Endothelial cell of umbilical vein (primary cell): ENCODE results near the gene BCL3. TPM values are rescaled to one million over a fixed set of nuclear protein-coding genes. Genes with fewer than 3 reads are reported as not detected.

Source experiments
- BruUV-seq: library from RNA; stranded (reverse); fragments of 400-500 nt; replicated peaks from 2 replicates; lab custom pipeline; 2021; lab: Mats Ljungman, UMichigan
- CTCF ChIA-PET: fragments of 300-600, 350-600 bp; sonication (Branson Sonifier 250); formaldehyde crosslinking; loops from one replicate; lab custom pipeline; 2021; ENCODE audit warnings: antibody characterized with exemption, inconsistent platforms; lab: Charles Lee
- POLR2A ChIA-PET: fragments of 300-600, 350-600 bp; sonication (Branson Sonifier 250); formaldehyde crosslinking; loops from one replicate; lab custom pipeline; 2021; ENCODE audit warnings: antibody characterized with exemption, inconsistent platforms; lab: Charles Lee
- DNase-seq: peaks from one replicate; pipeline ENCODE4 v3.0.0-alpha.2; 2011; ENCODE audit warnings: low read depth, low spot score
- FAIRE-seq: peaks from 2 replicates; lab custom pipeline; 2011; peaks lifted over from hg19 to GRCh38; lab: Jason Lieb, UNC
- H2AFZ ChIP-seq: 2 replicates; pipeline ENCODE4 v1.6.0; 2012; ENCODE audit warnings: low read depth, low read length, control low read depth, inconsistent platforms
- H3K27ac ChIP-seq: 2 replicates; pipeline ENCODE4 v1.5.1; 2011; ENCODE audit warnings: low read depth, mild to moderate bottlenecking, control low read depth, low read length, moderate library complexity; ENCODE audit not compliant: insufficient read depth
- H3K27me3 ChIP-seq, 2 experiments: 2 replicates each; pipeline versions ENCODE4 v1.6.0 to v1.6.1; 2011; ENCODE audit warnings: low read length in 2 of 2, mixed read lengths in 1 of 2; ENCODE audit not compliant: control insufficient read depth in 2 of 2, insufficient read depth in 2 of 2
- H3K36me3 ChIP-seq, 2 experiments: 2 replicates in 1 of 2; 3 replicates in 1 of 2; pipeline ENCODE4 v1.5.1; 2011; ENCODE audit warnings: low read length in 2 of 2, mild to moderate bottlenecking in 1 of 2, moderate library complexity in 1 of 2; ENCODE audit not compliant: control insufficient read depth in 2 of 2, insufficient read depth in 2 of 2; ENCODE audit errors: extremely low read depth in 1 of 2
- H3K4me1 ChIP-seq: 3 replicates; pipeline ENCODE4 v1.5.1; 2011; ENCODE audit warnings: mild to moderate bottlenecking, low read length; ENCODE audit not compliant: control insufficient read depth, insufficient read depth; ENCODE audit errors: extremely low read depth
- H3K4me2 ChIP-seq: 2 replicates; pipeline ENCODE4 v1.6.1; 2011; ENCODE audit warnings: low read length, control low read depth, mixed read lengths; ENCODE audit not compliant: insufficient read depth
- H3K4me3 ChIP-seq, 3 experiments: fragments of 200-600 bp in 1 of 3; sonication (generic), shearing (Covaris generic) in 1 of 3; replicated peaks in 1 of 3; 2 replicates each; pipeline ENCODE4 v1.5.1; 2011 to 2016; ENCODE audit warnings: control low read depth in 3 of 3, low read length in 3 of 3, mild to moderate bottlenecking in 2 of 3, inconsistent platforms in 1 of 3, low read depth in 1 of 3, moderate library complexity in 1 of 3; ENCODE audit not compliant: insufficient read depth in 1 of 3
- H3K79me2 ChIP-seq: 2 replicates; pipeline ENCODE4 v1.6.0; 2012; ENCODE audit warnings: low read length, inconsistent platforms; ENCODE audit not compliant: control insufficient read depth, insufficient read depth
- H3K9ac ChIP-seq: replicated peaks from 2 replicates; pipeline ENCODE3; 2011; ENCODE audit warnings: low read length, control low read depth; ENCODE audit not compliant: insufficient read depth; ENCODE audit errors: extremely low read depth
- H3K9me1 ChIP-seq: replicated peaks from 3 replicates; pipeline ENCODE4 v1.6.0; 2011; ENCODE audit warnings: mild to moderate bottlenecking, low read length; ENCODE audit not compliant: control insufficient read depth, insufficient read depth; ENCODE audit errors: extremely low read depth
- H3K9me3 ChIP-seq: replicated peaks from 2 replicates; pipeline ENCODE4 v1.5.1; 2012; ENCODE audit warnings: low read length, inconsistent platforms; ENCODE audit not compliant: control insufficient read depth, insufficient read depth
- H4K20me1 ChIP-seq: replicated peaks from 2 replicates; pipeline ENCODE3; 2011; ENCODE audit warnings: mild to moderate bottlenecking, low read length; ENCODE audit not compliant: control insufficient read depth, insufficient read depth; ENCODE audit errors: extremely low read depth
- EZH2 ChIP-seq: IDR thresholded peaks from 2 replicates; pipeline ENCODE4 v1.6.1; 2012; ENCODE audit warnings: borderline replicate concordance, low read depth, mild to moderate bottlenecking, moderate library complexity, low read length, inconsistent platforms; ENCODE audit not compliant: severe bottlenecking
- FOS ChIP-seq: IDR thresholded peaks from 2 replicates; pipeline ENCODE4 v1.6.1; 2011; ENCODE audit warnings: mild to moderate bottlenecking, low read length, moderate library complexity, borderline replicate concordance; ENCODE audit not compliant: insufficient read depth
- GATA2 ChIP-seq: IDR thresholded peaks from 2 replicates; pipeline ENCODE4 v1.7.0; 2011; ENCODE audit warnings: low read depth, mild to moderate bottlenecking, moderate library complexity, mixed read lengths, low read length; ENCODE audit not compliant: insufficient read length, insufficient read depth
- JUN ChIP-seq: IDR thresholded peaks from 2 replicates; pipeline ENCODE4 v1.6.1; 2011; ENCODE audit warnings: borderline replicate concordance, low read depth; ENCODE audit not compliant: insufficient read length, insufficient read depth
- POLR2A ChIP-seq: IDR thresholded peaks from 2 replicates; pipeline ENCODE4 v1.6.1; 2012; ENCODE audit warnings: low read depth, mild to moderate bottlenecking, control low read depth, low read length
- POLR2AphosphoS5 ChIP-seq: IDR thresholded peaks from 2 replicates; pipeline ENCODE4 v1.6.1; 2012; ENCODE audit warnings: low read depth, mild to moderate bottlenecking, control low read depth, low read length, moderate library complexity; ENCODE audit not compliant: insufficient read depth
- dilution Hi-C: fragments of 300-500 bp; cut with MboI; formaldehyde crosslinking; loops from one replicate; pipeline ENCODE4 v1.15.0; 2019; ENCODE audit warnings: low sequenced_read_pairs; ENCODE audit not compliant: extremely low pct_ligation_motif_present
- intact Hi-C: fragments of 100-400 bp; cut with micrococcal nuclease; formaldehyde crosslinking; loops from one replicate; pipeline ENCODE4 v1.10.0; 2022
- polyA plus RNA-seq, 4 experiments: library from polyadenylated mRNA; depleted of rRNA in 3 of 4; stranded (reverse) in 3 of 4; unstranded in 1 of 4; fragments of >200 nt; gene quantifications; 2 replicates each; pipeline versions ENCODE4 v1.2.1 to v1.2.3, GENCODE V29; 2011 to 2012; ENCODE audit warnings: missing spikeins in 1 of 4
- total RNA-seq: library from RNA; stranded (reverse); gene quantifications from 2 replicates; pipeline ENCODE4 v1.2.3, GENCODE V29; 2021
- TF ChIP-seq, protein P1 (sequence below): IDR thresholded peaks from 2 replicates; pipeline ENCODE4 v1.6.1; 2011; ENCODE audit not compliant: insufficient read depth, insufficient read length
- TF ChIP-seq, protein P2 (sequence below), 2 donors: IDR thresholded peaks; 1 replicate in 1 of 2; 2 replicates in 1 of 2; pipeline ENCODE4 v1.5.1; 2011; ENCODE audit warnings: low read length in 2 of 2, mild to moderate bottlenecking in 2 of 2, moderate library complexity in 2 of 2, control low read depth in 1 of 2, inconsistent platforms in 1 of 2, low read depth in 1 of 2; ENCODE audit not compliant: insufficient read depth in 1 of 2; ENCODE audit errors: extremely low read depth in 1 of 2

The BCL3 gene
- total and polyA plus RNA-seq, 2 donors (not counting 3 experiments of a cell fraction or from before 2014, with no cell fraction given): 11.0 to 26.9 TPM

DNA sequence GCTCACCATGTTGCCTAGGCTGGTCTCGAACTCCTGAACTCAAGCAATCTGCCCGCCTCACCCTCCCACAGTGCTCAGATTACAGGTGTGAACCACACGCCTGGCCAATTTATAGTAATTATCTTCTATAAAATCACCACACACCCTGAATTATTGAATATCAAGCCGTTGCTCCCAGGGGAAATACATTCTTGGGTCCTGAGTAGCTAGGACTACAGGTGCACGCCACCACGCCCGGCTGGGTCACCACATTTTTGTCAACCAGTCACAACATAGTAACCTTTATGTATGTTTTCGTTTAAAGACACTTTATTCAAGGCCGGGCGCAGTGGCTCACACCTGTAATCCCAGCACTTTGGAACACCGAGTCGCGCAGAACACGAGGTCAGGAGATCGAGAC is 37.5 kb downstream of the BCL3 start:
- Histone ChIP-seq H3K9me1 (no peaks in the 10 kb centered on the region), H3K4me3 (no peak overlapping the region), H3K4me2 (no peak overlapping the region), H3K9ac (no peak overlapping the region), H3K79me2 (no peaks in the 10 kb centered on the region), H3K4me1 (no peaks in the 10 kb centered on the region), H3K27me3 (no peaks in the 10 kb centered on the region), H3K27ac (no peak overlapping the region), H3K36me3 (no peaks in the 10 kb centered on the region), H2AFZ (no peak overlapping the region), H4K20me1 (no peaks in the 10 kb centered on the region), H3K9me3 (no peaks in the 10 kb centered on the region)
- ChIA-PET POLR2A (interaction anchor here (0.6 kb wide), 1 partner anchor 68 kb away, joined by 3 read pairs; no protein-coding TSS in a partner anchor), CTCF (interaction anchor here (0.7 to 6.5 kb wide), 5 partner anchors 11 to 62 kb away, joined by 3 to 56 read pairs (median 4); no protein-coding TSS in a partner anchor)
- BruUV-seq: no TSS peak
- TF ChIP-seq EZH2: no peak
- TF ChIP-seq, protein P1, sequence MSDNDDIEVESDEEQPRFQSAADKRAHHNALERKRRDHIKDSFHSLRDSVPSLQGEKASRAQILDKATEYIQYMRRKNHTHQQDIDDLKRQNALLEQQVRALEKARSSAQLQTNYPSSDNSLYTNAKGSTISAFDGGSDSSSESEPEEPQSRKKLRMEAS: no peak
- no peak for TF ChIP-seq GATA2
- TF ChIP-seq, protein P2, sequence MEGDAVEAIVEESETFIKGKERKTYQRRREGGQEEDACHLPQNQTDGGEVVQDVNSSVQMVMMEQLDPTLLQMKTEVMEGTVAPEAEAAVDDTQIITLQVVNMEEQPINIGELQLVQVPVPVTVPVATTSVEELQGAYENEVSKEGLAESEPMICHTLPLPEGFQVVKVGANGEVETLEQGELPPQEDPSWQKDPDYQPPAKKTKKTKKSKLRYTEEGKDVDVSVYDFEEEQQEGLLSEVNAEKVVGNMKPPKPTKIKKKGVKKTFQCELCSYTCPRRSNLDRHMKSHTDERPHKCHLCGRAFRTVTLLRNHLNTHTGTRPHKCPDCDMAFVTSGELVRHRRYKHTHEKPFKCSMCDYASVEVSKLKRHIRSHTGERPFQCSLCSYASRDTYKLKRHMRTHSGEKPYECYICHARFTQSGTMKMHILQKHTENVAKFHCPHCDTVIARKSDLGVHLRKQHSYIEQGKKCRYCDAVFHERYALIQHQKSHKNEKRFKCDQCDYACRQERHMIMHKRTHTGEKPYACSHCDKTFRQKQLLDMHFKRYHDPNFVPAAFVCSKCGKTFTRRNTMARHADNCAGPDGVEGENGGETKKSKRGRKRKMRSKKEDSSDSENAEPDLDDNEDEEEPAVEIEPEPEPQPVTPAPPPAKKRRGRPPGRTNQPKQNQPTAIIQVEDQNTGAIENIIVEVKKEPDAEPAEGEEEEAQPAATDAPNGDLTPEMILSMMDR (IDR thresholded peaks at IDR 0.05; ENCODE audit: extremely low read depth in 1 of 2, insufficient read depth in 1 of 2, low read depth in 1 of 2, low read length in 2 of 2): no peak
- TF ChIP-seq JUN: no peak
- TF ChIP-seq FOS: no peak
- no peak for TF ChIP-seq POLR2AphosphoS5
- TF ChIP-seq POLR2A: no peak
- intact Hi-C loops: no loop called here
- no peak for FAIRE-seq
- dilution Hi-C loops: no loop called here
- no peak for DNase-seq
